ENCODE measurements around the gene ARRB2. TPM values are rescaled to one million over a fixed set of nuclear protein-coding genes. Genes with fewer than 3 reads are reported as not detected.

Gene ARRB2
- total and polyA plus RNA-seq, 2 donors (not counting 3 experiments of a cell fraction or from before 2014, with no cell fraction given): 18.6 to 21.3 TPM

GRCh38 chr17:4768298-4768697 lies 57.9 kb downstream of the ARRB2 start:
- intact Hi-C loops (cut with micrococcal nuclease): no loop called here
- CTCF ChIA-PET: no interaction called here
- POLR2A ChIA-PET: no interaction called here
- dilution Hi-C loops (cut with MboI; ENCODE audit: extremely low pct_ligation_motif_present, low sequenced_read_pairs): no loop called here
- H3K4me1 ChIP-seq (ENCODE audit: control insufficient read depth, extremely low read depth, insufficient read depth, low read length): no peaks in the 10 kb centered on the region
- FAIRE-seq (no peak), DNase-seq (ENCODE audit: low read depth, low spot score) (no peak)
- H3K4me3 ChIP-seq (replicated peaks in 1 of 3; ENCODE audit: insufficient read depth in 1 of 3, low read depth in 1 of 3, low read length in 3 of 3): no peak overlapping the region
- no TSS peak for BruUV-seq (replicated peaks)
- H3K27me3 ChIP-seq (ENCODE audit: control insufficient read depth in 2 of 2, insufficient read depth in 2 of 2, low read length in 2 of 2): peaks cover 4 to 6% of the 10 kb centered on the region in 2 experiments
- no peaks in the 10 kb centered on the region for H3K9me1 ChIP-seq (replicated peaks; ENCODE audit: control insufficient read depth, extremely low read depth, insufficient read depth, low read length)
- TF ChIP-seq CTCF (IDR thresholded peaks at IDR 0.05; ENCODE audit: extremely low read depth in 1 of 2, insufficient read depth in 1 of 2, low read depth in 1 of 2, low read length in 2 of 2) (no peak), MAX (IDR thresholded peaks at IDR 0.05; ENCODE audit: insufficient read depth, insufficient read length) (no peak), EZH2 (IDR thresholded peaks at IDR 0.05; ENCODE audit: borderline replicate concordance, low read depth, low read length, severe bottlenecking) (no peak), GATA2 (IDR thresholded peaks at IDR 0.05; ENCODE audit: insufficient read depth, insufficient read length, low read depth, low read length) (no peak), POLR2A (IDR thresholded peaks at IDR 0.05; ENCODE audit: low read depth, low read length) (no peak), FOS (IDR thresholded peaks at IDR 0.05; ENCODE audit: borderline replicate concordance, insufficient read depth, low read length) (no peak), POLR2AphosphoS5 (IDR thresholded peaks at IDR 0.05; ENCODE audit: insufficient read depth, low read depth, low read length) (no peak), JUN (IDR thresholded peaks at IDR 0.05; ENCODE audit: borderline replicate concordance, insufficient read depth, insufficient read length, low read depth) (no peak), MYC (IDR thresholded peaks at IDR 0.05; ENCODE audit: low read depth, low read length) (no peak)
- no peak overlapping the region for H2AFZ ChIP-seq (ENCODE audit: low read depth, low read length)
- no peaks in the 10 kb centered on the region for H3K36me3 ChIP-seq (ENCODE audit: control insufficient read depth in 2 of 2, extremely low read depth in 1 of 2, insufficient read depth in 2 of 2, low read length in 2 of 2)
- H3K9ac ChIP-seq (replicated peaks; ENCODE audit: extremely low read depth, insufficient read depth, low read length): no peak overlapping the region
- H4K20me1 ChIP-seq (replicated peaks; ENCODE audit: control insufficient read depth, extremely low read depth, insufficient read depth, low read length): no peaks in the 10 kb centered on the region
- H3K79me2 ChIP-seq (ENCODE audit: control insufficient read depth, insufficient read depth, low read length): no peaks in the 10 kb centered on the region
- no peaks in the 10 kb centered on the region for H3K9me3 ChIP-seq (replicated peaks; ENCODE audit: control insufficient read depth, insufficient read depth, low read length)
- no peak overlapping the region for H3K27ac ChIP-seq (ENCODE audit: insufficient read depth, low read depth, low read length)
- no peak overlapping the region for H3K4me2 ChIP-seq (ENCODE audit: insufficient read depth, low read length)

Measured in endothelial cell of umbilical vein (primary cell).